ENCODE measurements around the gene C17orf107. TPM values are rescaled to one million over a fixed set of nuclear protein-coding genes. Genes with fewer than 3 reads are reported as not detected.
A peak's percentile ranks its signal among the peaks of the same experiment; 100 is the strongest.
"Not testable (repeated sequence)": the region's sequence is repeated elsewhere in the genome, so short reads cannot be mapped to it uniquely, and the experiment has no call there.

The C17orf107 gene
- total RNA-seq, 1 donor from 2014 or later: 0.80 TPM

- Histone ChIP-seq H3K4me1 (peaks cover 65% of the 10 kb centered on the region), H3K27me3 (ENCODE audit: low read depth) (no peaks in the 10 kb centered on the region), H3K27ac (replicated peaks) (no peak overlapping the region), H3K4me3 (no peak overlapping the region), H3K9me3 (replicated peaks) (no peaks in the 10 kb centered on the region), H3K36me3 (peaks cover 11% of the 10 kb centered on the region)
- DNase-seq: no peak
- intact Hi-C loops (cut with micrococcal nuclease): no loop called here
- TF ChIP-seq CTCF (IDR thresholded peaks at IDR 0.05; ENCODE audit: borderline replicate concordance): no peak
Measured at GRCh38 chr17:4854111-4854681, 45.1 kb upstream of the C17orf107 start.

GRCh38 chr17:4856271-4856936, 42.9 kb upstream of the C17orf107 start:
- DNase-seq: no peak
- peaks cover 11% of the 10 kb centered on the region for H3K36me3 ChIP-seq
- no peak for TF ChIP-seq CTCF (IDR thresholded peaks at IDR 0.05; ENCODE audit: borderline replicate concordance)
- no peak overlapping the region for H3K4me3 ChIP-seq
- no peaks in the 10 kb centered on the region for H3K27me3 ChIP-seq (ENCODE audit: low read depth)
- intact Hi-C loops (cut with micrococcal nuclease): no loop called here
- no peaks in the 10 kb centered on the region for H3K9me3 ChIP-seq (replicated peaks)
- H3K4me1 ChIP-seq: peaks cover 66% of the 10 kb centered on the region
- H3K27ac ChIP-seq (replicated peaks): peak overlapping the region; percentile 89

DNA sequence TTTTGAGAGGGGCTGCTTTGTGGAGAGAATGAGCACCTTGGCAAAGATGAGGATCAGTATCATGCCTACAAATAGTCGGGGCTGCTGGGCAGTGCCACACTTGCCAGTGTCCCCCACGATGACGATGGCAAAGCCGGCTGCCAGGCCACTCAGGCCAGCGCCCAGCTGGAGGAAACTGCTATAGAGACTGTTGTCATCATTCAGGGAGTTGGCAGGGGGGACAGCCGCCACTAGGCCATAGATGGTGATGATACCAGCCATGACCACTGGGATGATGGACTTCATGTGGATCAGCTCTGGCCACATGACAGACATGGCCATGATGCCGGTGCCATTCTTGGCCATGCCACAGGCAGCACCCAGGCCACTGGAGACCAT, 42.4 kb upstream of the C17orf107 start:
- Histone ChIP-seq H3K36me3 (peaks cover 11% of the 10 kb centered on the region), H3K4me1 (peaks cover 63% of the 10 kb centered on the region), H3K27me3 (ENCODE audit: low read depth) (no peaks in the 10 kb centered on the region), H3K4me3 (no peak overlapping the region), H3K27ac (replicated peaks) (peak overlapping the region; percentile 89), H3K9me3 (replicated peaks) (no peaks in the 10 kb centered on the region)
- no peak for DNase-seq
- intact Hi-C loops (cut with micrococcal nuclease): no loop called here
- TF ChIP-seq CTCF (IDR thresholded peaks at IDR 0.05; ENCODE audit: borderline replicate concordance): no peak

- DNase-seq; H3K9me3 ChIP-seq (replicated peaks); H3K4me3 ChIP-seq; H3K27me3 ChIP-seq (ENCODE audit: low read depth); intact Hi-C loops (cut with micrococcal nuclease): not testable (repeated sequence)
- peaks cover 58% of the 10 kb centered on the region for H3K4me1 ChIP-seq
- peaks cover 11% of the 10 kb centered on the region for H3K36me3 ChIP-seq
- H3K27ac ChIP-seq (replicated peaks): peak overlapping the region; percentile 89
Measured at GRCh38 chr17:4857347-4857746, 42.0 kb upstream of the C17orf107 start.

GRCh38 chr17:4858068-4858881, 41.1 kb upstream of the C17orf107 start:
- H3K4me1 ChIP-seq: peaks cover 61% of the 10 kb centered on the region
- DNase-seq: no peak
- H3K9me3 ChIP-seq (replicated peaks): no peaks in the 10 kb centered on the region
- peak overlapping the region; percentile 89 for H3K27ac ChIP-seq (replicated peaks)
- H3K4me3 ChIP-seq: peak overlapping the region; percentile 40
- intact Hi-C loops (cut with micrococcal nuclease): no loop called here
- H3K36me3 ChIP-seq: peaks cover 11% of the 10 kb centered on the region
- no peaks in the 10 kb centered on the region for H3K27me3 ChIP-seq (ENCODE audit: low read depth)
- no peak for TF ChIP-seq CTCF (IDR thresholded peaks at IDR 0.05; ENCODE audit: borderline replicate concordance)

Data from left ventricle myocardium inferior (tissue), 1 donor.